Lung microvascular endothelial cell (primary cell): ENCODE measurements around the gene GNB1L. TPM values are rescaled to one million over a fixed set of nuclear protein-coding genes. Genes with fewer than 3 reads are reported as not detected.

Experiments used
- DNase-seq, 2 donors: peaks; one replicate each; pipeline versions ENCODE4 v3.0.0 to v3.0.0-alpha.2; 2010; ENCODE audit warnings: low read depth in 2 of 2
- total RNA-seq: library from RNA; depleted of rRNA; stranded (reverse); fragments of >200 nt; gene quantifications from 2 replicates; pipeline ENCODE4 v1.2.1, GENCODE V29; 2014

Gene GNB1L
- total RNA-seq, 1 donor from 2014 or later: 4.4 TPM

GRCh38 chr22:19737846-19738663 lies 116.6 kb downstream of the GNB1L start:
- DNase-seq: no peak

GRCh38 chr22:19735665-19736510 lies 118.8 kb downstream of the GNB1L start:
- DNase-seq: no peak

DNA sequence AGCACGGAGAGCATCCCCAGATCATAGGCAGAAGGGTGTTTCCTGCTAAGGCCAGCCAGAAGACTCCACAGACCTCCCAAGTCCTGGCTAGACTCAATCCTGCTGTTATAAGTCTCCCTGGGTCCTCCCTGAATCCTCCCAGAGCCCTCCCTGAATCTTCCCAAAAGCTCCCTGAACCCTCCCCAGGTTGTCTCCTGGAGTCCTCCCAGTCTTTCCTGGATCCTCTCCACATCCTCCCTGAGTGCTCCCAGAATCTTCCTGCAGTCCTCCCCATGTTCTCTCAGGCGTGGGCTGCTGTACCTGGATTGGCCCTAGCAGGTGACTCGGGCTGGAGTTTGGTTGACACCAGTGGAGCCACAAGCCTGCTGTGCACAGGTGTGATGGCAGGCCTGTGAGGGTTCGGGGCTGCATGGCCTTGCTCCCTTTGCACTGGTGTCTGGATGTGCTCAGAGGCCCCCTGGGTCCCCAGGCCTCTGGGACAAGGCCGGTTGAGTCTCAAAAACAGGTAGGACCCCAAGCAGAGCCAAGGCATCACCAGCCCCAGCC lies 119.8 kb downstream of the GNB1L start:
- no peak for DNase-seq

- no peak for DNase-seq
Measured at GRCh38 chr22:19734163-19734562, 120.5 kb downstream of the GNB1L start.

GRCh38 chr22:19733755-19734154 lies 120.9 kb downstream of the GNB1L start:
- DNase-seq: no peak

Other genes starting within 250 kb of the GNB1L start
- gene SEPTIN5, start 140.4 kb downstream of the GNB1L start, total RNA-seq: 14.8 and 19.8 TPM in 2 replicates
- gene GP1BB, start 131.3 kb downstream of the GNB1L start, total RNA-seq: 2.6 and 3.0 TPM in 2 replicates
- 29.0 and 74.2 TPM in 2 replicates for gene TBX1, start 94.1 kb downstream of the GNB1L start, total RNA-seq
- gene RTL10, start within 50 bp of the GNB1L start, total RNA-seq: 17.7 and 25.8 TPM in 2 replicates
- 222 and 628 TPM in 2 replicates for gene COMT, start 86.9 kb upstream of the GNB1L start, total RNA-seq
- gene TXNRD2, start 86.9 kb upstream of the GNB1L start, total RNA-seq: 55.6 and 63.5 TPM in 2 replicates
- 46.0 and 72.0 TPM in 2 replicates for gene ARVCF, start 161.9 kb upstream of the GNB1L start, total RNA-seq
- 42.3 and 46.8 TPM in 2 replicates for gene TANGO2, start 166.2 kb upstream of the GNB1L start, total RNA-seq
- 17.4 and 23.2 TPM in 2 replicates for gene DGCR8, start 225.4 kb upstream of the GNB1L start, total RNA-seq